ENCODE results near the gene OGFOD1. TPM values are rescaled to one million over a fixed set of nuclear protein-coding genes. Genes with fewer than 3 reads are reported as not detected.

Gene OGFOD1
- total and polyA plus RNA-seq, 2 donors (not counting 1 experiment from before 2014, with no cell fraction given): 54.7 to 101 TPM

- Histone ChIP-seq H3K4me2 (ENCODE audit: extremely low read depth, insufficient read depth, low read length) (peak overlapping the region; percentile 30), H3K36me3 (ENCODE audit: control insufficient read depth, insufficient read depth, low read length) (no peaks in the 10 kb centered on the region), H3K4me3 (replicated peaks in 1 of 4; ENCODE audit: control extremely low read depth in 1 of 4, insufficient read depth in 1 of 4, low read depth in 3 of 4, low read length in 4 of 4) (no peak overlapping the region), H3K79me2 (ENCODE audit: control insufficient read depth, insufficient read depth, low read length) (no peaks in the 10 kb centered on the region), H3K4me1 (ENCODE audit: control insufficient read depth, extremely low read depth, insufficient read depth, low read length) (peaks cover 4% of the 10 kb centered on the region), H3K9me3 (ENCODE audit: control insufficient read depth, insufficient read depth, low read depth, low read length) (no peaks in the 10 kb centered on the region), H4K20me1 (ENCODE audit: control insufficient read depth, extremely low read depth, insufficient read depth, low read length) (no peaks in the 10 kb centered on the region), H2AFZ (ENCODE audit: low read length) (peak overlapping the region; percentile 14), H3K9ac (ENCODE audit: insufficient read depth, low read length) (no peak overlapping the region), H3K27ac (ENCODE audit: insufficient read depth, low read length) (peak overlapping the region; percentile 48), H3K27me3 (ENCODE audit: control insufficient read depth, insufficient read depth, low read length) (no peaks in the 10 kb centered on the region)
- peak; percentile 15 to 38 for DNase-seq (ENCODE audit: low read depth in 2 of 2)
- TF ChIP-seq CTCF (conservative IDR thresholded peaks at IDR 0.05 in 1 of 2, IDR thresholded peaks at IDR 0.05 in 1 of 2; ENCODE audit: low read depth in 1 of 2, low read length in 2 of 2) (no peak), EZH2 (IDR thresholded peaks at IDR 0.05; ENCODE audit: low read length, missing control alignments) (no peak)
Observed at GRCh38 chr16:56525236-56525635, 73.9 kb downstream of the OGFOD1 start.

Other genes with a start within 250 kb of the OGFOD1 start
- 350 and 413 TPM in 2 replicates for gene AMFR, start 26.0 kb upstream of the OGFOD1 start, total RNA-seq
- gene AMFR, start 26.0 kb upstream of the OGFOD1 start, polyA plus RNA-seq: 75.9 and 76.1 TPM in 2 replicates
- gene NUDT21, start 222 bp upstream of the OGFOD1 start, total RNA-seq: 64.2 and 69.9 TPM in 2 replicates
- gene NUDT21, start 222 bp upstream of the OGFOD1 start, polyA plus RNA-seq: 132 and 136 TPM in 2 replicates
- 76.3 and 84.9 TPM in 2 replicates for gene BBS2, start 68.5 kb downstream of the OGFOD1 start, total RNA-seq
- 42.5 and 59.9 TPM in 2 replicates for gene BBS2, start 68.5 kb downstream of the OGFOD1 start, polyA plus RNA-seq
- gene MT4, start 113.5 kb downstream of the OGFOD1 start, total RNA-seq: not detected in 2 replicates
- gene MT4, start 113.5 kb downstream of the OGFOD1 start, polyA plus RNA-seq: not detected in 2 replicates
- gene MT3, start 138.0 kb downstream of the OGFOD1 start, total RNA-seq: not detected in 2 replicates
- gene MT3, start 138.0 kb downstream of the OGFOD1 start, polyA plus RNA-seq: not detected in 2 replicates
- 76.5 and 113 TPM in 2 replicates for gene MT2A, start 157.0 kb downstream of the OGFOD1 start, total RNA-seq
- gene MT2A, start 157.0 kb downstream of the OGFOD1 start, polyA plus RNA-seq: 49.2 and 225 TPM in 2 replicates
- gene MT1E, start 174.2 kb downstream of the OGFOD1 start, total RNA-seq: 251 and 390 TPM in 2 replicates
- 465 and 572 TPM in 2 replicates for gene MT1E, start 174.2 kb downstream of the OGFOD1 start, polyA plus RNA-seq
- 18.5 and 58.8 TPM in 2 replicates for gene MT1M, start 181.1 kb downstream of the OGFOD1 start, total RNA-seq
- gene MT1M, start 181.1 kb downstream of the OGFOD1 start, polyA plus RNA-seq: 6.9 and 8.5 TPM in 2 replicates
- 2.3 and 5.3 TPM in 2 replicates for gene MT1A, start 187.1 kb downstream of the OGFOD1 start, total RNA-seq
- 2.9 and 4.8 TPM in 2 replicates for gene MT1A, start 187.1 kb downstream of the OGFOD1 start, polyA plus RNA-seq
- gene MT1B, start 200.3 kb downstream of the OGFOD1 start, total RNA-seq: not detected in 2 replicates
- not detected in 2 replicates for gene MT1B, start 200.3 kb downstream of the OGFOD1 start, polyA plus RNA-seq
- 0.26 and 2.1 TPM in 2 replicates for gene MT1F, start 206.4 kb downstream of the OGFOD1 start, total RNA-seq
- gene MT1F, start 206.4 kb downstream of the OGFOD1 start, polyA plus RNA-seq: 0.20 and 3.2 TPM in 2 replicates
- gene MT1G, start 216.5 kb downstream of the OGFOD1 start, total RNA-seq: 11.6 and 16.4 TPM in 2 replicates
- gene MT1G, start 216.5 kb downstream of the OGFOD1 start, polyA plus RNA-seq: 5.7 and 9.1 TPM in 2 replicates
- gene MT1H, start 218.3 kb downstream of the OGFOD1 start, total RNA-seq: not detected in 2 replicates
- not detected in 2 replicates for gene MT1H, start 218.3 kb downstream of the OGFOD1 start, polyA plus RNA-seq
- 86.8 and 137 TPM in 2 replicates for gene MT1X, start 230.9 kb downstream of the OGFOD1 start, total RNA-seq
- 137 and 242 TPM in 2 replicates for gene MT1X, start 230.9 kb downstream of the OGFOD1 start, polyA plus RNA-seq

All from fibroblast of lung (primary cell).